Tibial artery (tissue), 4 donors: ENCODE results near the gene DAO.

Experiments used
- DNase-seq, 2 donors: peaks; one replicate each; pipeline ENCODE4 v3.0.0-alpha.2; 2019
- H3K27ac ChIP-seq, 2 donors: fragments of 200-600 bp; sonication (generic) in 1 of 2; 1 replicate in 1 of 2; 2 replicates in 1 of 2; pipeline ENCODE4 v1.5.1; 2018 to 2019; ENCODE audit warnings: mild to moderate bottlenecking in 1 of 2
- H3K27me3 ChIP-seq, 2 donors: fragments of 200-600 bp; sonication (generic) in 1 of 2; one replicate each; pipeline versions ENCODE4 v1.5.1 to v1.6.0; 2016 to 2019
- H3K36me3 ChIP-seq, 3 donors: fragments of 200-600 bp; sonication (generic) in 2 of 3; one replicate each; pipeline ENCODE4 v1.5.1; 2016 to 2019; ENCODE audit warnings: mild to moderate bottlenecking in 2 of 3
- H3K4me1 ChIP-seq, 4 donors: fragments of 200-600 bp; sonication (generic) in 2 of 4; 1 replicate in 3 of 4; 2 replicates in 1 of 4; pipeline ENCODE4 v1.5.1; 2016 to 2019
- H3K4me3 ChIP-seq, 2 donors: fragments of 200-600 bp; sonication (generic) in 1 of 2; 1 replicate in 1 of 2; 2 replicates in 1 of 2; pipeline ENCODE4 v1.5.1; 2018 to 2019; ENCODE audit warnings: mild to moderate bottlenecking in 2 of 2
- H3K9me3 ChIP-seq, 3 donors: fragments of 200-600 bp; sonication (generic) in 1 of 3; one replicate each; pipeline ENCODE4 v1.5.1; 2016 to 2019
- intact Hi-C: fragments of 100-400 bp; cut with DNase I; formaldehyde crosslinking; loops from one replicate; pipeline ENCODE4 v1.15.0; 2023; ENCODE audit warnings: low total_unique reads
- TF ChIP-seq, protein P1 (sequence below), 2 experiments: fragments of 200-600 bp in 1 of 2; fragments of 450-650 bp in 1 of 2; IDR thresholded peaks; one replicate each; pipeline ENCODE4 v1.5.1; 2017 to 2019; ENCODE audit warnings: antibody characterized with exemption in 2 of 2, mild to moderate bottlenecking in 1 of 2, moderate library complexity in 1 of 2

DAO gene

DNA sequence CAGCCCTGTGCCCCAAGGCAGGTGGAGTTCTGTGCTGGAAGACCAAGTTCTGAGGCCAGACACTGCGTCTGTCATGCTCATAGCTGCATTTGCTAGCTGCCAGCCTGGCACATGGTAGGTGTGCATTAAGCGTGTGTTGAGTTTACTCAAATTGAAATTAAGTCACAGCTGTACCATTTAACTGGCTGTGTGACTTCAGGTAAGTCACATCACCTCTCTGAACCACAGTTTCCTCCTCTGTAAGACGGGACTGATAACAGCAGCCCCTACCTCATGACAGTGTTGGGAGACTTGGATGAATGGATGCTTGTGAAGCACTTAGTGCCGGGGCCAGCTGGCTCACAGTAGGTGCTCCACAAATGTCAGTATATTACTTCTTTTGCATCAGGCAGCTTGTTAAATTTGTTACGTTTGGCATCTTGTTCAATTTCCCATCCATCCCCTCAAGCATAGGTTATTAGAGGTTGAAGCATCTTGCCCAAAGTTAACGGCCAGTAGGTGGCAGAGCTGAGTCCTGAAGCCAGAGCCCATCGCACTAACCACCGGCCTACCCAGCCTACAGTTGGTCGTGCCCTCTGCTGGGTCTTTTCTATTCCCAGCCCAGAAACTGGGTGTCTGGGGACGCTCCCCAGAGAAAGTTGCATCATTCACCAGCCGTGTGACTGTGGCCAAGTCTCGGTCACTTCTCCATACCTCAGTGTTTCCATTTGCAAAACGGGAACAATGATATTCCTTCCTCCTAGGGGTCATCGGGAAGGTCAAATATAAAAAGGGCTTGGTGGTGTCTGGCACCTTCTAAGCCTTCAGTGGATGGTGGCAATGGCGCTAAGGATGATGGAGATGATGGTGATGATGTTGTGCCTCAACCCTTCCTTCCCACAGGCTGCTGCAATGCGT is 4.5 kb downstream of the DAO start:
- no peaks in the 10 kb centered on the region for H3K9me3 ChIP-seq
- intact Hi-C loops = no loop called here
- H3K27me3 ChIP-seq = no peaks in the 10 kb centered on the region
- peak in 1 of 2 donors; percentile 31 for DNase-seq
- no peaks in the 10 kb centered on the region for H3K36me3 ChIP-seq
- H3K4me1 ChIP-seq = no peaks in the 10 kb centered on the region
- TF ChIP-seq, protein P1, sequence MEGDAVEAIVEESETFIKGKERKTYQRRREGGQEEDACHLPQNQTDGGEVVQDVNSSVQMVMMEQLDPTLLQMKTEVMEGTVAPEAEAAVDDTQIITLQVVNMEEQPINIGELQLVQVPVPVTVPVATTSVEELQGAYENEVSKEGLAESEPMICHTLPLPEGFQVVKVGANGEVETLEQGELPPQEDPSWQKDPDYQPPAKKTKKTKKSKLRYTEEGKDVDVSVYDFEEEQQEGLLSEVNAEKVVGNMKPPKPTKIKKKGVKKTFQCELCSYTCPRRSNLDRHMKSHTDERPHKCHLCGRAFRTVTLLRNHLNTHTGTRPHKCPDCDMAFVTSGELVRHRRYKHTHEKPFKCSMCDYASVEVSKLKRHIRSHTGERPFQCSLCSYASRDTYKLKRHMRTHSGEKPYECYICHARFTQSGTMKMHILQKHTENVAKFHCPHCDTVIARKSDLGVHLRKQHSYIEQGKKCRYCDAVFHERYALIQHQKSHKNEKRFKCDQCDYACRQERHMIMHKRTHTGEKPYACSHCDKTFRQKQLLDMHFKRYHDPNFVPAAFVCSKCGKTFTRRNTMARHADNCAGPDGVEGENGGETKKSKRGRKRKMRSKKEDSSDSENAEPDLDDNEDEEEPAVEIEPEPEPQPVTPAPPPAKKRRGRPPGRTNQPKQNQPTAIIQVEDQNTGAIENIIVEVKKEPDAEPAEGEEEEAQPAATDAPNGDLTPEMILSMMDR (IDR thresholded peaks at IDR 0.05) = peak; percentile 19 to 31
- no peak overlapping the region for H3K4me3 ChIP-seq
- H3K27ac ChIP-seq = no peak overlapping the region

DNA sequence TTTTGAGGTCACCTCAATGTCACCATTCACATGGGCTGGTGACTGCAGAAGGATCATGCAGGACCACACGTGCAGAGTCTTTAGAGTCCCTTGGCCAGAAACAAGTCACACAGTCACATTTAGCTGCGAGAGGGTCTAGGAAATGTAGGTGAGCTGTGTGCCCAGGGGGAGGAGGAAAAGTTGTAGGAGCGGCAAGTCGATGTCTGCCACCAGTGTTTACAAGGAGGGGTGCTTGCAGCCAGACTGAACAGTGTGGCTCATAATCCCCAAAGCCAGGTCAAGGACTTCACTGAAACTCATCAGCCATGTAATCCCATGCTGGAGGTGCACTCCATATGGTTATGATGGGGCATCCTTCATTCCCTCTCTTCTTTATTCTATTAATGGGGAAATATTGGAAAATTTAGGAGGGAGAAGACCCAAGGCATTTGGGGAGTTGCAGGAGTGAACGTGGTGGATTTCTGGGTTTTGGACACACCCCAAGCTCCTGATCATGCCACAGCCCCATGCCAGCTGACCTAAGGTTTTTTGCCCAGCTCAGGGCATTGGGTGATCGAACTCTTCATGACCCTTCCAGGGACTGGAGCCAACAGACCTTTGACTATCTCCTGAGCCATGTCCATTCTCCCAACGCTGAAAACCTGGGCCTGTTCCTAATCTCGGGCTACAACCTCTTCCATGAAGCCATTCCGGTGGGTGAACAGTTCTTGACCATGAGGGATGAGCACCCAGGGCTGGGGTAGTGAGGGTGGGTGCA is 7.2 kb downstream of the DAO start:
- TF ChIP-seq, protein P1 (IDR thresholded peaks at IDR 0.05) = no peak
- intact Hi-C loops = no loop called here
- Histone ChIP-seq H3K4me3 (no peak overlapping the region), H3K27ac (no peak overlapping the region), H3K9me3 (no peaks in the 10 kb centered on the region), H3K27me3 (no peaks in the 10 kb centered on the region), H3K36me3 (no peaks in the 10 kb centered on the region), H3K4me1 (no peaks in the 10 kb centered on the region)
- no peak for DNase-seq

DNA sequence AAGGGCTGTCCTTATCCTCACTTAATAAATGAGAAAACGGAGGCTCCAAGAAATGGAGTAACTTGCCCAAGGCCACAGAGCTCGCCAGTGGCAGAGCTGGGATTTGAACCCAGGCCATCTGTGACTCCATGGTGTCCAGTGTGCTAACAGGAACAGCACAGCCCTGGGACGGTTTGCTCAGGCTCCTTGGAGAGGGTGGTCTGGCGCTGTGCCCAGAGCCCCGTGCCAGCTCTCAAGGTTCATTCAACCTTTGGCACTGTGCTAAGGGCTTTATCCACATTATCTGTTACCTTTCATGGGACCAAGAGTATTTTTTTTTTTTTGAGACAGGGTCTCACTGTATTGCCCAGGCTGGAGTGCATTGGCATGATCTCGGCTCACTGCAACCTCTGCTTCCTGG is 8.1 kb downstream of the DAO start:
- no peak for DNase-seq
- H3K27ac ChIP-seq = no peak overlapping the region
- intact Hi-C loops = no loop called here

DNA sequence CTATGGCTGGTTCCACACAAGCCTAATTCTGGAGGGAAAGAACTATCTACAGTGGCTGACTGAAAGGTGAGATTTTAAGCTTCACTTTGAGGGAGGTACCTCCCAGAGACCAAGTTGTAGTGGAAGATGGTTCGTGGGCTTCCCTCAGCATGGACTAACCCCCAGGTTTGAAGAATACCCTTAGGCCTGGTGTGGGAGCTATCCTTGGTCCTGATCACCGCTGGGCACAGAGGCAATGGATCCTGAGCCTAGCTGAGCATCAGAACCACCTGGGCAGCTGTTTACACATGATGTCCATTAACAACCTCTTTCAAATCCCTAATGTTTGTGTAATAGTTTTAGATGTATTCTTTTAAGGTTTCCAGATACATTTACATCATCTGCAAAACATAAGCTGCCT is 10.3 kb downstream of the DAO start:
- no peak overlapping the region for H3K4me3 ChIP-seq
- H3K27ac ChIP-seq = no peak overlapping the region
- DNase-seq = no peak
- intact Hi-C loops = no loop called here
- TF ChIP-seq, protein P1 (IDR thresholded peaks at IDR 0.05) = no peak
- H3K36me3 ChIP-seq = no peaks in the 10 kb centered on the region
- no peaks in the 10 kb centered on the region for H3K4me1 ChIP-seq
- no peaks in the 10 kb centered on the region for H3K9me3 ChIP-seq
- no peaks in the 10 kb centered on the region for H3K27me3 ChIP-seq

More for the DNA sequence above, 8.1 kb downstream of the DAO start:
- H3K27me3 ChIP-seq = no peaks in the 10 kb centered on the region
- TF ChIP-seq, protein P1 (IDR thresholded peaks at IDR 0.05) = no peak
- H3K4me3 ChIP-seq = no peak overlapping the region
- H3K4me1 ChIP-seq = no peaks in the 10 kb centered on the region
- no peaks in the 10 kb centered on the region for H3K9me3 ChIP-seq
- no peaks in the 10 kb centered on the region for H3K36me3 ChIP-seq

DNA sequence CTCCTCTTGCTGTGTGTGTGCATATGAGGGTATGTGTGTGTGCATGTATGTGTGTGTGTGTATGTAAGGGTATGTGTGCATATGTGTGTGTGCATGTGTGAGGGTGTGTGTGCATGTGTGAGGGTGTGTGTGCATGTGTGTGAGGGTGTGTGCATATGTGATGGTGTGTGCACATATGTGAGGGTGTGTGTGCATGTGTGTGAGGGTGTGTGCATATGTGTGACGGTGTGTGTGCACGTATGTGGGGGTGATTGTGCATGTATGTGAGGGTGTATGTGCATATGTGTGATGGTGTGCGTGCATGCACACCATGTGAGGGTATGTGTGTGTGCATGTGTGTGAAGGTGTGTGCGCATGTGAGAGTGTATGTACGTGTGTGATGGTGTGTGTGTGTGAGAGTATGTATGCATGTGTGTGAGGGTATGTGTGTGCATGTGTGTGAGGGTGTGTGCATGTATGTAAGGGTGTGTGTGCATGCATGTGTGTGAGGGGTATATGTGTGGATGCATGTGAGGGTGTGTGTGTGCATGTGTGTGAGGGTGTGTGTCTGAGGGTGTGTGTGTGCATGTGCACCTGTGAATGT is 15.4 kb downstream of the DAO start:
- TF ChIP-seq, protein P1 (IDR thresholded peaks at IDR 0.05) = no peak
- no peak for DNase-seq
- intact Hi-C loops = no loop called here
- no peaks in the 10 kb centered on the region for H3K36me3 ChIP-seq
- no peaks in the 10 kb centered on the region for H3K4me1 ChIP-seq
- no peak overlapping the region for H3K4me3 ChIP-seq
- H3K9me3 ChIP-seq = no peaks in the 10 kb centered on the region
- peaks cover 0 to 3% of the 10 kb centered on the region in 2 donors for H3K27me3 ChIP-seq
- no peak overlapping the region for H3K27ac ChIP-seq
